ENCODE results near the gene CSNK1E.

Gene CSNK1E

GRCh38 chr22:38318792-38319773 lies 1.9 kb upstream of the CSNK1E start:
- TF ChIP-seq CTCF (IDR thresholded peaks at IDR 0.05; ENCODE audit: low read depth, low read length, missing control alignments): no peak
- Histone ChIP-seq H3K4me3 (ENCODE audit: low read depth, low read length) (no peak overlapping the region), H3K27ac (peak overlapping the region; percentile 45)

GRCh38 chr22:38317995-38318715 lies 922 bp upstream of the CSNK1E start:
- Histone ChIP-seq H3K27me3 (replicated peaks) (no peaks in the 10 kb centered on the region), H3K27ac (peak overlapping the region; percentile 90), H3K36me3 (replicated peaks) (peaks cover 4% of the 10 kb centered on the region), H3K4me3 (ENCODE audit: low read depth, low read length) (peak overlapping the region; percentile 57)
- no peak for TF ChIP-seq CTCF (IDR thresholded peaks at IDR 0.05; ENCODE audit: low read depth, low read length, missing control alignments)
- in situ Hi-C loops (cut with HindIII; ENCODE audit: low pct_ligation_motif_present, low sequenced_read_pairs): no loop called here
- peak; percentile 86 for DNase-seq

More at GRCh38 chr22:38318792-38319773, 1.9 kb upstream of the CSNK1E start:
- Histone ChIP-seq H3K36me3 (replicated peaks) (peaks cover 3% of the 10 kb centered on the region), H3K27me3 (replicated peaks) (no peaks in the 10 kb centered on the region)
- in situ Hi-C loops (cut with HindIII; ENCODE audit: low pct_ligation_motif_present, low sequenced_read_pairs): no loop called here
- no peak for DNase-seq

- Histone ChIP-seq H3K27ac (peak overlapping the region; percentile 99), H3K4me3 (ENCODE audit: low read depth, low read length) (peak overlapping the region; percentile 86), H3K36me3 (replicated peaks) (peaks cover 19% of the 10 kb centered on the region), H3K27me3 (replicated peaks) (no peaks in the 10 kb centered on the region)
- in situ Hi-C loops (cut with HindIII; ENCODE audit: low pct_ligation_motif_present, low sequenced_read_pairs): no loop called here
- no peak for DNase-seq
- TF ChIP-seq CTCF (IDR thresholded peaks at IDR 0.05; ENCODE audit: low read depth, low read length, missing control alignments): no peak
These were observed 690 bp downstream of the CSNK1E start for GRCh38 chr22:38316364-38317121.

- TF ChIP-seq CTCF (IDR thresholded peaks at IDR 0.05; ENCODE audit: low read depth, low read length, missing control alignments): no peak
- in situ Hi-C loops (cut with HindIII; ENCODE audit: low pct_ligation_motif_present, low sequenced_read_pairs): no loop called here
- DNase-seq: no peak
- peaks cover 26% of the 10 kb centered on the region for H3K36me3 ChIP-seq (replicated peaks)
- H3K27me3 ChIP-seq (replicated peaks): no peaks in the 10 kb centered on the region
- peak overlapping the region; percentile 86 for H3K4me3 ChIP-seq (ENCODE audit: low read depth, low read length)
- peak overlapping the region; percentile 99 for H3K27ac ChIP-seq
These were observed 1.3 kb downstream of the CSNK1E start for GRCh38 chr22:38315823-38316363.

Measured in brain microvascular endothelial cell (primary cell).